Central memory CD4-positive, alpha-beta T cell (primary cell): ENCODE data around the gene UPK3BL2.
"Not testable (repeated sequence)": the region's sequence is repeated elsewhere in the genome, so short reads cannot be mapped to it uniquely, and the experiment has no call there.

Experiments
- DNase-seq: peaks from one replicate; pipeline ENCODE4 v3.0.0; 2022
- total RNA-seq, 3 experiments: gene quantifications; one replicate each; lab custom pipeline; 2026; lab: John Stamatoyannopoulos, UW

Gene UPK3BL2
- total RNA-seq = 0 reads per million in 3 experiments

GRCh38 chr7:102543596-102543995, at the start of gene UPK3BL2:
UPK3BL2 (minus strand) TSS chr7:102543696; CDS start chr7:102543636, 60 bp downstream.
- not testable (repeated sequence) for DNase-seq

- peak; percentile 30 for DNase-seq
Measured at GRCh38 chr7:102592477-102593019, 49.1 kb upstream of the UPK3BL2 start.

- DNase-seq = not testable (repeated sequence)
Measured at GRCh38 chr7:102589857-102590256, 46.4 kb upstream of the UPK3BL2 start.

GRCh38 chr7:102583495-102583894, 40.0 kb upstream of the UPK3BL2 start:
- DNase-seq = not testable (repeated sequence)

GRCh38 chr7:102581722-102582121, 38.2 kb upstream of the UPK3BL2 start:
- not testable (repeated sequence) for DNase-seq

- DNase-seq = not testable (repeated sequence)
Measured at GRCh38 chr7:102578486-102578885, 35.0 kb upstream of the UPK3BL2 start.

GRCh38 chr7:102577315-102578240, 34.1 kb upstream of the UPK3BL2 start:
- not testable (repeated sequence) for DNase-seq

GRCh38 chr7:102576363-102576762, 32.9 kb upstream of the UPK3BL2 start:
- not testable (repeated sequence) for DNase-seq

- DNase-seq = not testable (repeated sequence)
Measured at GRCh38 chr7:102574607-102575006, 31.1 kb upstream of the UPK3BL2 start.

- DNase-seq = peak; percentile 99
Measured at GRCh38 chr7:102572261-102573239, 29.1 kb upstream of the UPK3BL2 start, which contains the start of gene POLR2J3. POLR2J3 (minus strand) TSS chr7:102572583; CDS start chr7:102572521, 62 bp downstream.

GRCh38 chr7:102568620-102569019, 25.1 kb upstream of the UPK3BL2 start:
- not testable (repeated sequence) for DNase-seq

- not testable (repeated sequence) for DNase-seq
Measured at GRCh38 chr7:102550808-102551422, 7.4 kb upstream of the UPK3BL2 start, which contains the start of gene SPDYE2. SPDYE2 (plus strand) TSS chr7:102551226; CDS start chr7:102553256, 2,030 bp downstream.

- not testable (repeated sequence) for DNase-seq
Measured at GRCh38 chr7:102546353-102546752, 2.9 kb upstream of the UPK3BL2 start.

GRCh38 chr7:102545288-102545687, 1.8 kb upstream of the UPK3BL2 start:
- DNase-seq = not testable (repeated sequence)

- DNase-seq = not testable (repeated sequence)
Measured at GRCh38 chr7:102544372-102544771, 876 bp upstream of the UPK3BL2 start.

GRCh38 chr7:102542771-102543170, 725 bp downstream of the UPK3BL2 start:
- DNase-seq = not testable (repeated sequence)

- not testable (repeated sequence) for DNase-seq
Measured at GRCh38 chr7:102542083-102542482, 1.4 kb downstream of the UPK3BL2 start.

- DNase-seq = not testable (repeated sequence)
Measured at GRCh38 chr7:102540604-102541003, 2.9 kb downstream of the UPK3BL2 start.

GRCh38 chr7:102535062-102535615, 8.4 kb downstream of the UPK3BL2 start:
- not testable (repeated sequence) for DNase-seq

- not testable (repeated sequence) for DNase-seq
Measured at GRCh38 chr7:102532127-102532526, 11.4 kb downstream of the UPK3BL2 start.

- DNase-seq = not testable (repeated sequence)
Measured at GRCh38 chr7:102531583-102531982, 11.9 kb downstream of the UPK3BL2 start.
